GM13976 (cell line): ENCODE data around the gene CREB3L1.

ENCODE experiments used
- DNase-seq: peaks from one replicate; pipeline ENCODE4 v3.0.0; 2012; ENCODE audit warnings: low spot score
- CTCF ChIP-seq: IDR thresholded peaks from 2 replicates; pipeline ENCODE4 v1.5.1; 2012; ENCODE audit warnings: borderline replicate concordance, mild to moderate bottlenecking; ENCODE audit not compliant: insufficient read depth; ENCODE audit errors: extremely low read depth, missing control alignments, control extremely low read depth
- in situ Hi-C: fragments of 300-500 bp; cut with MboI; formaldehyde crosslinking; loops from one replicate; pipeline ENCODE4 v1.12.0; 2022; ENCODE audit warnings: low sequenced_read_pairs, mixed read lengths, inconsistent platforms; ENCODE audit not compliant: unreplicated experiment

The CREB3L1 gene

GRCh38 chr11:46332093-46332567 is 54.7 kb downstream of the CREB3L1 start:
- no peak for TF ChIP-seq CTCF
- DNase-seq, result no peak
- in situ Hi-C loops, result no loop called here

- in situ Hi-C loops, result no loop called here
- no peak for DNase-seq
- TF ChIP-seq CTCF, result no peak
These were observed 55.3 kb downstream of the CREB3L1 start for GRCh38 chr11:46332568-46333393.

GRCh38 chr11:46333394-46333947 is 56.0 kb downstream of the CREB3L1 start:
- in situ Hi-C loops, result no loop called here
- DNase-seq, result no peak
- no peak for TF ChIP-seq CTCF

- DNase-seq, result no peak
- in situ Hi-C loops, result no loop called here
- no peak for TF ChIP-seq CTCF
These were observed 56.7 kb downstream of the CREB3L1 start for GRCh38 chr11:46334211-46334610.

GRCh38 chr11:46335271-46335670 is 57.8 kb downstream of the CREB3L1 start:
- in situ Hi-C loops, result no loop called here
- no peak for DNase-seq
- TF ChIP-seq CTCF, result no peak

- no peak for DNase-seq
- no peak for TF ChIP-seq CTCF
- in situ Hi-C loops, result no loop called here
These were observed 58.6 kb downstream of the CREB3L1 start for GRCh38 chr11:46335890-46336562.
